K562 (cell line): ENCODE data around the gene PRPF6. TPM values are rescaled to one million over a fixed set of nuclear protein-coding genes. Genes with fewer than 3 reads are reported as not detected.

ENCODE experiments used
- ARID4B ChIP-seq: sonication (generic); formaldehyde crosslinking; IDR thresholded peaks from 2 replicates; pipeline ENCODE4 v1.8.0; 2022; ENCODE audit warnings: mild to moderate bottlenecking, missing genetic modification reagents
- KDM4B ChIP-seq, 2 experiments: fragments of 450-650 bp in 1 of 2; sonication (generic) in 1 of 2; IDR thresholded peaks; 2 replicates each; pipeline ENCODE4 v1.6.1; 2016 to 2017; ENCODE audit warnings: borderline replicate concordance in 2 of 2, antibody characterized with exemption in 1 of 2, low read depth in 1 of 2, mild to moderate bottlenecking in 1 of 2
- POLR2G ChIP-seq: fragments of 200-400 bp; formaldehyde crosslinking; IDR thresholded peaks from 2 replicates; pipeline ENCODE4 v1.6.1; 2017; ENCODE audit warnings: low read depth, mild to moderate bottlenecking, antibody characterized with exemption, low read length, moderate library complexity
- REST ChIP-seq, 2 experiments: fragments of 450-650 bp; formaldehyde crosslinking in 1 of 2; IDR thresholded peaks; 2 replicates each; pipeline versions ENCODE4 v1.4.0 to v1.6.1; 2014 to 2020; ENCODE audit warnings: mild to moderate bottlenecking in 2 of 2, borderline replicate concordance in 1 of 2, low read depth in 1 of 2
- TCFL5 ChIP-seq: fragments of 250-450 bp; sonication (Bioruptor Pico); conservative IDR thresholded peaks from 2 replicates; pipeline ENCODE4 v1.6.1; 2021; ENCODE audit warnings: mild to moderate bottlenecking, moderate library complexity, matching md5 sums
- THAP12 ChIP-seq: fragments of 250-450 bp; sonication (Bioruptor Pico); IDR thresholded peaks from 2 replicates; pipeline ENCODE4 v1.9.0; 2021; ENCODE audit warnings: mild to moderate bottlenecking, inconsistent platforms
- ZHX1 ChIP-seq: fragments of 150-350 bp; conservative IDR thresholded peaks from 2 replicates; pipeline ENCODE4 v1.6.1; 2014; ENCODE audit warnings: low read length
- polyA plus RNA-seq, 8 experiments: library from polyadenylated mRNA; depleted of rRNA in 4 of 8; stranded (reverse) in 5 of 8; unstranded in 3 of 8; fragments of >200 nt; fragmentation: Nextera tagmentation in 2 of 8; fragmentation: Illumina TruSeq in 1 of 8; extraction: Ambion mirVana in 2 of 8; extraction: Trizol in 1 of 8; gene quantifications; 2 replicates each; pipeline versions ENCODE4 v1.2.1 to v1.2.3, GENCODE V29; 2011 to 2014; ENCODE audit warnings: inconsistent platforms in 1 of 8, missing spikeins in 1 of 8
- total RNA-seq, 7 experiments: library from RNA; depleted of rRNA in 6 of 7; stranded (reverse); fragments of >200 nt in 6 of 7; fragmentation: Illumina TruSeq in 2 of 7; extraction: Trizol in 2 of 7; gene quantifications; 2 replicates each; pipeline versions ENCODE4 v1.2.1 to v1.2.3, GENCODE V29; 2011 to 2021; ENCODE audit warnings: low replicate concordance in 1 of 7

PRPF6 gene
- total and polyA plus RNA-seq, 9 of the 15 experiments (the other 6 are each of a cell fraction or from before 2014, with no cell fraction given), result 4.2 to 83.2 (median 59.9) TPM

- peak; percentile 40; the same call in 1 of the 2 replicates for TF ChIP-seq ARID4B (CRISPR knock-in tag)
- no peak for TF ChIP-seq REST (IDR thresholded peaks at IDR 0.05; ENCODE audit: borderline replicate concordance)
- TF ChIP-seq REST (CRISPR knock-in tag; IDR thresholded peaks at IDR 0.05; ENCODE audit: low read depth), result 0 out of 2 replicates have a peak, but pooled peaks have one; percentile 43
- TF ChIP-seq THAP12 (CRISPR knock-in tag), result 0 out of 2 replicates have a peak, but pooled peaks have one; percentile 54
- TF ChIP-seq POLR2G, result peak; percentile 72
- no peak for TF ChIP-seq ZHX1
- TF ChIP-seq TCFL5, result no peak
- no peak for TF ChIP-seq KDM4B (IDR thresholded peaks at IDR 0.05; ENCODE audit: borderline replicate concordance in 2 of 2, low read depth in 1 of 2)
These were observed 23.8 kb upstream of the PRPF6 start (continued) for GRCh38 chr20:63957004-63957689.
